HFF-Myc (cell line): Measurements from ENCODE around the gene ZNF106.

Experiments used
- DNase-seq: peaks from one replicate; pipeline ENCODE4 v3.0.0-alpha.2; 2011; ENCODE audit warnings: low read depth; ENCODE audit errors: extremely low read depth
- H3K4me3 ChIP-seq: replicated peaks from 2 replicates; pipeline ENCODE4 v1.5.1; 2011; ENCODE audit warnings: low read depth, mild to moderate bottlenecking, control low read depth, low read length
- TF ChIP-seq, protein P1 (sequence below): IDR thresholded peaks from 2 replicates; pipeline ENCODE4 v1.5.1; 2012; ENCODE audit warnings: mild to moderate bottlenecking, low read depth, low read length, control low read depth; ENCODE audit errors: missing control alignments

ZNF106 gene

DNA sequence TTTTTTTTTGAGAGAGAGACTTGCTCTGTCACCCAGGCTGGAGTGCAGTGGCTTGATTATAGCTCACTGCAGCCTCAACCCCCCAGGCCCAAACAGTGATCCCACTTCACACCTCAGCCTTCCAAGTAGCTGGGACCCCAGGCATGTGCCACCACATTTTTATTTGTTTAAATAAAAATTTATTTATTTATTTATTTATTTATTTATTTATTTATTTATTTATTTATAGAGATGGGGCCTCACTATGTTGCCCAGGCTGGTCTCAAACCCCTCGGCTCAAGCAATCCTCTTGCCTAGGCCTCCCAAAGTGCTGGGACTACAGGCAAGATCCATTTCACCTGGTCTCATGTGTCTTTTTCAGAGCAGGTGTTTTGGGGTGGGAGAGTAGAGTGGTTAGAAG, 116.1 kb downstream of the ZNF106 start:
- TF ChIP-seq, protein P1, sequence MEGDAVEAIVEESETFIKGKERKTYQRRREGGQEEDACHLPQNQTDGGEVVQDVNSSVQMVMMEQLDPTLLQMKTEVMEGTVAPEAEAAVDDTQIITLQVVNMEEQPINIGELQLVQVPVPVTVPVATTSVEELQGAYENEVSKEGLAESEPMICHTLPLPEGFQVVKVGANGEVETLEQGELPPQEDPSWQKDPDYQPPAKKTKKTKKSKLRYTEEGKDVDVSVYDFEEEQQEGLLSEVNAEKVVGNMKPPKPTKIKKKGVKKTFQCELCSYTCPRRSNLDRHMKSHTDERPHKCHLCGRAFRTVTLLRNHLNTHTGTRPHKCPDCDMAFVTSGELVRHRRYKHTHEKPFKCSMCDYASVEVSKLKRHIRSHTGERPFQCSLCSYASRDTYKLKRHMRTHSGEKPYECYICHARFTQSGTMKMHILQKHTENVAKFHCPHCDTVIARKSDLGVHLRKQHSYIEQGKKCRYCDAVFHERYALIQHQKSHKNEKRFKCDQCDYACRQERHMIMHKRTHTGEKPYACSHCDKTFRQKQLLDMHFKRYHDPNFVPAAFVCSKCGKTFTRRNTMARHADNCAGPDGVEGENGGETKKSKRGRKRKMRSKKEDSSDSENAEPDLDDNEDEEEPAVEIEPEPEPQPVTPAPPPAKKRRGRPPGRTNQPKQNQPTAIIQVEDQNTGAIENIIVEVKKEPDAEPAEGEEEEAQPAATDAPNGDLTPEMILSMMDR, result no peak

DNA sequence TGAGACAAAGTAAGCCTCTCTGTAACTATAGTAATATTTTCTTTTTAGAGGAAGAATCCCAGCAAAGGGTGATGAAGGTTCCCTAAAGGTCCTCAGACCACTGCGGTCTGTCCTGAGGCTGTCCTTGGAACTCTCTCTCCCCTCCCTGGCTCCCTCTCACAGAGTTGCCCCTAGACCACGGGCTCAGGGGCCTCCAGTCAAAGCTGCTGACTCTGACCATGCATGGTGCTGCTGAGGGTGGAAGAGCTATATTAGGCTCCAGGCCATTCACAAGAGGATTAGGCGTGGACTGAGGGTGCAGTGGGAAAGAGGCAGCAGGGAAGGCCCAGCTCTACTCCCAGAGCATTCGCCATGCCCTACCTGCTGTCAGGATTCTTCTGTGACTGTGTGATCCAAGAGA, 117.0 kb downstream of the ZNF106 start:
- TF ChIP-seq, protein P1, result no peak
- no peak for DNase-seq

More for the DNA sequence above, 116.1 kb downstream of the ZNF106 start:
- no peak overlapping the region for H3K4me3 ChIP-seq
- no peak for DNase-seq

DNA sequence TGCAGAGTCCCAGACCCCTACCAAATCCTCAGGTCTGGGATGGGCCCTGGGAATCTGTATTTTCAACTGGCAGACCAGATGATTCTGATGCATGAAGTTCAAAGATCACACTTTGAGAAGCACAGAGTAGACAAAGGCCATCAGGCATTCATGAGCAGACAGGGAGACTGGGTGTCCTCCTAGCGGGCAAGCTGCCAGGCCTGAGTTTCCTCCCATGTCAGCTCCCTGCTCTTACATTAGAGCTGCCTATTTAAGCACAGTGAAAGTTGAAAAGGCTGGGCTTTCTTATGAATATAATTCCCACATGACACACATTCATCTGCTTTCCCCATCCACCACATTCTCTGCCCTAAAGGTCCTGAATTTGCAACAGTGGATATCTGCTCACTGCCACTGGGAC, 117.7 kb downstream of the ZNF106 start:
- no peak overlapping the region for H3K4me3 ChIP-seq
- TF ChIP-seq, protein P1, result no peak
- DNase-seq, result no peak

More for the DNA sequence above, 117.0 kb downstream of the ZNF106 start:
- no peak overlapping the region for H3K4me3 ChIP-seq

DNA sequence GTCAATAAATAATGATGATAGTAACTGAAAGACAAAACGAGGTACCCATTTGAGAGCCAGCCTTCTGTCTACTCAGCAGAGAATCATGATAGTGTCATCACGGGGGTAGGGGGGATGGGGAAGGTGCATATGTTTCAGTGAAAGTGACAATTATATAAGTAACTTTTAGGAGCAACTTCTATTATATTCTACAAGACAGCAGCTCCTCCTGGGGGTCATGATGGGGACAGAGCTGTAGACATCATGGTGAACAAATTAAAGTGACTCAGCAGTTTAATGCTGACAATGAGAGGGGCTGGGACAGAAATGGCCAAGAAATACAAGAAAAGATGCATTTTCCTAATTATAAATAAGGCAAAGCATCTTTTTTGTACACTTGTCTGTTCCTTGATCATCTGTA, 119.8 kb downstream of the ZNF106 start:
- H3K4me3 ChIP-seq, result no peak overlapping the region
- TF ChIP-seq, protein P1, result peak; percentile 18
- DNase-seq, result no peak

DNA sequence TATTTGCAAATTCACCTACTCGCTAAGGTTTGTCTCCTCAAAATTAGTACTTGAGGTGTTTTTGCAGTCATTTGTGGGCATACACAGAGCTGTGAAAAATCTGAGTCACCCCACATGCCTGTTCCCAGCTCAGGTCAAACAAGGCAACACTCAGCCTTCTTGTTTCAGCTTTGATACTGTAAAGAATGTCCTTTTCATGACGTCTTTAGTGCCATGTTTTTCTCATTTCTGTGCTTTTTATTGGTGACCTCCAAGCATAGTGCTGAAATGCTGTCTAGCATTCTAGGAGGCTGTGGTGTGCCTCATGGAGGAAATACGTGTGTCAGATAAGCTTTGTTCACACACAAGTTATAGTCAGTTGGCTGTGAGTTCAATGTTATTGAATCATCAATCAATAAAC, 122.8 kb downstream of the ZNF106 start:
- TF ChIP-seq, protein P1, result no peak
- no peak for DNase-seq
- no peak overlapping the region for H3K4me3 ChIP-seq

DNA sequence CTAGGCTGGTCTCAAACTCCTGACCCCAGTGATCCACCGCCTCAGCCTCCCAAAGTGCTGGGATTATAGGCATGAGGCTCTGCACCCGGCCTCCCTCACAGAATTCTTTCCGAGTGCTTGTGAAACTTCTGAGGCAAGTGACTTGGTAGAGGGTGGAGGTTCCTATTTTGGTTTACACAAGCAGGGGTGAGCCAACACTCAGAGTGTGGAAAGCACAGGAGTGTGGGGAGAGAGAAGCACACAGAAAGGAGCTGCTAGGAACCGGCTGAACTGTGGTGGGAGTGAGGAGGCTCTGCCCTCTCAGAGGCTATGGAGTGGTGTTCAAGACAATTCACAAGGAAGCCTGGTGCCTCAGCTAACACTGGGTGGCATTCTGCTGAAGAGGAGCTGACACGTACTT, 123.9 kb downstream of the ZNF106 start:
- DNase-seq, result no peak

DNA sequence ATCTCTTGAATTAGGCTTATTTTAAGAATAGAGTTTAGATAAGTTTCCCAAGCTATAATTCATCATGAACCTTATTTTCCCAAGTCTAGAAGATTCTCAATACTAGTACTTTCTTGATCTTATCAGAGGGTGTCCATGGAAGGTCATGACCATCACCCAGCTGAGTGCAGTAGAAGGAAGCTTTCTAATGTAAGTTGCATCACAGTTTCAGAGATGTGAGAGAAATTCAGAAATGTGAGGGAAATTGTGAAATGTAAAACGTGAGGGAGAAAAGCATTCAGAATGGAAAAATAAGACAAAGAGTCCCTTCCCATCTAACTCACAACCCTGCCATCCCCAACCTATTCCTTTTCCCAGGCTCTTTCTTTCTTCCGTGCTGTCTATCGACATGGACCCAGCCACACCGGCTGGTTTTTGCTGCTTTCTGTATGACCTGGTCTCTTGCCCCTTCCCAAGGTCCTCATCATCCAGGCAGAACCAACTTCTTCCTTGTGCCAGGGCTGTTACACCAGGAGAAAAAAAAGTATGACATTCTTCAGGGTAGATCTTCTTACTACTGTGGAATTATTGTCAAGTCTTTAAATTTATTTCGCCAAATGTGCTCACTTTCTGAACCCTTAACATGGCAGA, 124.9 kb downstream of the ZNF106 start:
- TF ChIP-seq, protein P1, result no peak
- H3K4me3 ChIP-seq, result no peak overlapping the region
- DNase-seq, result no peak

More for the DNA sequence above, 123.9 kb downstream of the ZNF106 start:
- TF ChIP-seq, protein P1, result no peak
- H3K4me3 ChIP-seq, result no peak overlapping the region
